ENCODE data around the gene DYSF.

The DYSF gene

DNA sequence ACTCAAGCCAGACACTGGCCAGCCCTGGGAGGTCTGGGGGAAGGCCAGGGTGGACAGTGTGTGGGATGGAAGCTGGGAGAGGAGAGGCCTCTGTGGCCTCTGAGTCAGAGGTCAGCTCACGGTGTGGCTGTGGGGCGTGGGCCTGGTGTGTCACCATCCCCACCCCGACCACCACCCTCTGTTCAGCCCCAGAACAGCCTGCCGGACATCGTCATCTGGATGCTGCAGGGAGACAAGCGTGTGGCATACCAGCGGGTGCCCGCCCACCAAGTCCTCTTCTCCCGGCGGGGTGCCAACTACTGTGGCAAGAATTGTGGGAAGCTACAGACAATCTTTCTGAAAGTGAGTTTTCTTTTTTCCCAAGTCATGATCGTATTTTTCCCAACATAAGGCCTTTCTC is 110.5 kb downstream of the DYSF start:
- no peak for DNase-seq (ENCODE audit: extremely low read depth in 1 of 2, low read depth in 1 of 2)

DNA sequence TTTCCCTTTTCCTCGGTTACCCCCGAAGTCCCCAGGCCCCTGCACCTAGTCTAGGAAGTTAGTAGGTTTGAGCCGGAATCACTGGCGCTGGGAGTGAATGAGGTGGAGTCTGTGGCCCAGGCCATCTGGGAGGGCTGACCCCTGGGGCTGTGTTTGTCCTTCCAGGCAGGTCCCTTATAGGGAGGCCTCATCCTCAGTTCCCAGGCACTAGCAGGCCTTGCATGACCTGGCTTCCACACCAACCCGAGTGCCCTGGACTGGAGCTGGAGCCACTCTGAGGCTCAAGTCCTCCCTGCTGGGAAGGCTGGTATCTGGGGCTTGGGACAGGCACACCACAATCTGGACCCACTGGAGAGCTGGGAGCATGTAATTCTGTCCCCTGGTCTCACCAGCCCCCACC is 111.0 kb downstream of the DYSF start:
- no peak for DNase-seq (ENCODE audit: extremely low read depth in 1 of 2, low read depth in 1 of 2)

DNA sequence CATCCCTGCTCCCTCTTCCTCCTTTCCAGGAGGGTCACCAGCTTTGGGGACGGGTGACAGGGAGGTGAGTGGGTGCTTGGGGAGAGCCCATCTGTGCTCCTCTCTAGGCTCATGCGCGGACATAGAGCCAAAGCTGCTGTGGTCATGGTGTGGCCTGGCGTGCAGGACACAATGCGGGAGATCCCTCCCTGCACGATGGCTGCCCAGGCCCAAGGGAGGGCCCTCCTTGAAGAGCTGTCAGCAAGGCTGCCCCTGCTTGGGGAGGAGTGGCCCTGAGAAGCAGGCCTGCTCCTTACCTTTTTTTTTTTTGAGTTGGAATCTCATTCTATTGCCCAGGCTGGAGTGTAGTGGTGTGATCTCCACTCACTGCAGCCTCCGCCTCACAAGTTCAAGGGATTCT is 111.4 kb downstream of the DYSF start:
- DNase-seq (ENCODE audit: extremely low read depth in 1 of 2, low read depth in 1 of 2): no peak

DNA sequence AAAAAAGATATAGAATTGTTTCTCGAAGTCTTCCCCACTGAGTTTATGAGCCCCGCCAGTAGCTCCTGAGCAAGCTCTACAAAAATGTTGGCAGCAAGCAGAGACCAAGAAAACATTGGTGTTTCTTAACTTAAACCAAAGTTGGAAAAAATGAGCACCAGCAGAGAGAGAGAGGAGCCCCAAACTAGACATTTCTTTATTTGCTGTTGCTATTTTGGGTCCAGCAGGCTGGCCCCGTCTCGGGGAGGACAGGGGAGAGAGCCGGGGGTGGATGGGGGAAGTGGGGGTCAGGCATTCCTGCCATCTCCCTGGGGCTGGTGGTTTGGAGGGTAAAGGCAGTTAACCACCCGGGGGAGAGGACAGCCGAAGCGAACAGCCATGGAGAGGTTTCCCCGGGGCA is 113.0 kb downstream of the DYSF start:
- no peak for DNase-seq (ENCODE audit: extremely low read depth in 1 of 2, low read depth in 1 of 2)

DNA sequence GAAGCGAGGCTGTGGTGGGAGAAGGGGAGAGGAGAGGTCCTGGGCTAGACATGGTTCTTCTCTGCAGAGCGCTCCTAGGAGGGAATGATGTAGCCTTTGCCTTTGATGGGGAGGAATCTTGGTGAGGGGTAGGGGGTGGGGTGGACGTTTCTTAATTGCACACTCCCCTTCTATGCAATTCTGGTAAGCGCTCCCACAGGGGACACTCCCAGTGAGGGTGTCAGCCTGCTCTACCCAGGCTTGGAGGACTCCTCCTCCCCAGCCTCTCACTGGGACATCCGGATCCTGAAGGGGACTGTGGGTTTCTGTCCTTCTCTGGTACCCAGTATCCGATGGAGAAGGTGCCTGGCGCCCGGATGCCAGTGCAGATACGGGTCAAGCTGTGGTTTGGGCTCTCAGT is 114.3 kb downstream of the DYSF start:
- no peak for DNase-seq (ENCODE audit: extremely low read depth in 1 of 2, low read depth in 1 of 2)

DNA sequence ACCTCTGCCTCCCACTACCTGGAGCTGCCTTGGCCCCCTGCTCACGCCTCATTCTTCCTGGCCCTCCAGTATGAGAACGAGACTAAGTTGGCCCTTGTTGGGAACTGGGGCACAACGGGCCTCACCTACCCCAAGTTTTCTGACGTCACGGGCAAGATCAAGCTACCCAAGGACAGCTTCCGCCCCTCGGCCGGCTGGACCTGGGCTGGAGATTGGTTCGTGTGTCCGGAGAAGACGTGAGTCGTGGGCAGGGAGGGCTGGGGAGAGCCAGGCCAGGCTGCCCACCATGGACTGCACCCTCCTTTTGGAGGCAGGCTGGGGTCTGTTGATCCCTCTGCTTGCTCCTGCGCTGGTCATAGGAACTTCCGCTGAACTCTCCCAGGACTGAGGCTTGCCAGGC is 114.7 kb downstream of the DYSF start:
- DNase-seq (ENCODE audit: extremely low read depth in 1 of 2, low read depth in 1 of 2): no peak

DNA sequence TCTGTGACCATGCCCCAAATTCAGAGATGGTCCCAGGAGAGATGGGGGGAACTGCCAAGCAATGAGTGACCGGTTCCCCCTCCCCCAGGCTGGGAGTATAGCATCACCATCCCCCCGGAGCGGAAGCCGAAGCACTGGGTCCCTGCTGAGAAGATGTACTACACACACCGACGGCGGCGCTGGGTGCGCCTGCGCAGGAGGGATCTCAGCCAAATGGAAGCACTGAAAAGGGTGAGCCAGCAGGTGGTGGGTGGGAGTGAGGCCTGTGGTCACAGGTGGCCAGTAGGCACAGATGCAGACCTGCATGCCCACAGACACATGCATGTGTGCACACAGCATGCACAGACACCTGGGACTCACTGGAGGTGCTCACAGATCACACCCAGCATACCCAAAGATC is 117.2 kb downstream of the DYSF start:
- DNase-seq (ENCODE audit: extremely low read depth in 1 of 2, low read depth in 1 of 2): no peak

DNA sequence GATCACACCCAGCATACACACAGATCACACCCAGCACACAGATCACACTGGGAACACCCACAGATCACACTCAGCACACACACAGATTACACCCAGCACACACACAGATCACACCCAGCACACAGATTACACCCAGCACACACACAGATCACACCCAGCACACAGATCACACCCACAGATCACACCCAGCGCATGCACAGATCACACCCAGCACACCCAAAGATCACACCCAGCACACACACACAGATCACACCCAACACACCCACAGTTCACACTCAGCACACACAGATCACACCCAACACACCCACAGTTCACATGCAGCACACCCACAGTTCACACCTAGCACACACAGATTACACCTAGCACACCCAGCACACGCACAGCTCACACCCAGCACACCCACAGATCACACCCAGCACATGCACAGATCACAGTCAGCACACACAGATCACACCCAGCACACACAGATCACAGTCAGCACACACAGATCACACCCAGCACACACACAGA is 117.6 kb downstream of the DYSF start:
- DNase-seq (ENCODE audit: extremely low read depth in 1 of 2, low read depth in 1 of 2): no peak

DNA sequence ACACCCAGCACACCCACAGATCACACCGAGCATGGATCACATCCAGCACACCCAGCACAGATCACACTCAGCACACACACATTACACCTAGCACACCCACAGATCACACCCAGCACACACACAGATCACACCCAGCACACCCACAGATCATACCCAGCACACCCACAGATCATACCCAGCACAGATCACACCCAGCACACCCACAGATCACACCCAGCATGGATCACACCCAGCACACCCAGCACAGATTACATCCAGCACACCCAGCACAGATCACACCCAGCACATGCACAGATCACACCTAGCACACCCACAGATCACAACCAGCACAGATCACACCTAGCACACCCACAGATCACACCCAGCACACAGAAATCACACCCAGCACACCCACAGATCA is 118.6 kb downstream of the DYSF start:
- DNase-seq (ENCODE audit: extremely low read depth in 1 of 2, low read depth in 1 of 2): no peak

DNA sequence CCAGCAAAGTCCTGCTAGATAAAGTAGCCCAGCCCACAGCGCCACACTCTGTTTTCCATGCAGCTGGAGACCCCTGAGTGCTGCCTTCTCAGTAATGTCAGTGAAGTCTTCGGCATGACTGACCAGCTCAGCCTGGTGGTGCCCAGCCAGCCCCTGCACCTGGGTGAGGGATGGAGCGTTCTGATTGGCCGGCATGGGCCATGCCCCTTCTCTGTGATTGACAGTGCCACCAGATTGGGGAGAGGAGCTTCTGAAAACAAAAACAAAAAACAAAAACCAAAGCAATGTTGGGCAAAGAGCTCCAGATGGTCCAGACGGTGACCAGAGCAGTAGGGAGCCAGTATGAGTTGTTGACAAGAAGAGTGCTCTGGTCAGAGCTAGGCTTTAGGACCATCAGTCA is 122.6 kb downstream of the DYSF start:
- no peak for DNase-seq (ENCODE audit: extremely low read depth in 1 of 2, low read depth in 1 of 2)

DNA sequence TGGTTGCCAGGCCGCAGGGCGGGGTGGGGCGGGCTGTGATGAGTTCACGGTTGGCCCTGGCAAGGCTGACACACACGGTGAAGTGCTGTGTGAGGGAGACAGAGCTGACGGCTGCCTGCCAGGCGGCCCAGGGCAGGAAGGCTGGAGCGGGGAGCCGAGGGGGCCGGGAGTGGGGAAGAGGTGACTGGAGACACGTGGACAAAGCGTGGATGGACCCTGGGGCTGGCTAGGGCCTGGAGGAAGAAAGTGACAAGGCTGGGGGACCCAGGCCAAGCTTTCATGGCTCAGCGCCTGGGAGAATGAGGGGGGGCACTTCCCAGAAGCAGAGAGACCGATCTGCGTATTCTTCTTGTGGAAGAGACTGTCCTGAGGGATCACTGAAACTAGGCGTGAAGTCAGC is 123.2 kb downstream of the DYSF start:
- DNase-seq (ENCODE audit: extremely low read depth in 1 of 2, low read depth in 1 of 2): no peak

DNA sequence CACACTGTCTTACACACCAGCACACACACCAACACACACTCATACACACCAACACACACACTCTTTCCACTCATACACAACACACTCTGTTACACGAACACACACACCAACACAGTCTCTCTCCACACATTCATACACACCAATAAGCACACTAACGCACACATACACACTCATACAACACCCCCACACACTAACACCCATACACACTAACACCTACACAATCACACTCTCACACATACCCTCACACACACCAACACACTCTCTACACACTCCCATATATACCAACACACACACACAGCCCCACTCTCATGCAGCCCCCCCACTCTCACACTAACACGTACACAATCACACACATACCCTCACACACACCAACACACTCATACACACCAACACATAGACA is 123.8 kb downstream of the DYSF start:
- DNase-seq (ENCODE audit: extremely low read depth in 1 of 2, low read depth in 1 of 2): no peak

DNA sequence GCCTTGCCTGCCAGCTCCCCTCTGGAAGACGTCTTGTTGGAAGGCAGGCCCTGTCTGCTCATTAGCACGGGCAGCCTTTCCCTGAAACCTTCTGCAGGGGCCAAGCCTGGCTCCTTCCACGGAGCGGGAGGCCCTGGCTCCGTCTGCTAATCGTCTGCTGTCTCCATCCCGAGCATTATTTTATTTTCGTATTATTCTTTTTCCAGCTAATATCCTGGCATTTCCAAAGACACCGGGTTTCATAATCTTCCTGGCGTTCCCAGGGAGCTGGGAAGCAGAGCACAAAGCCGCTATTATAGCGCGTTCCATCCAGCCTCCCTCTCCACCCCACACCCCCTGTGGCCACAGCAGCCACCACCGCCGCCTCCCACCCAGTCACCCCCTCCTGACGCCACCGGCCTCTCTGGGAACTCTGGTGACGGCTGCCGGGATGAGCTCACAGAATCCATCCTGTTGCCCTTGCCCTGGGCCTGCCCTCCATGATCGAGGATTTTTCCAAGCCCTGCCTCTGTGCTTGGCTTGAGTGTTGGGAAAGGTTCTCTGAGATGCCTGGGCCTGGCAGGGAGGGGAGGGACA is 125.5 kb downstream of the DYSF start:
- no peak for DNase-seq (ENCODE audit: extremely low read depth in 1 of 2, low read depth in 1 of 2)

DNA sequence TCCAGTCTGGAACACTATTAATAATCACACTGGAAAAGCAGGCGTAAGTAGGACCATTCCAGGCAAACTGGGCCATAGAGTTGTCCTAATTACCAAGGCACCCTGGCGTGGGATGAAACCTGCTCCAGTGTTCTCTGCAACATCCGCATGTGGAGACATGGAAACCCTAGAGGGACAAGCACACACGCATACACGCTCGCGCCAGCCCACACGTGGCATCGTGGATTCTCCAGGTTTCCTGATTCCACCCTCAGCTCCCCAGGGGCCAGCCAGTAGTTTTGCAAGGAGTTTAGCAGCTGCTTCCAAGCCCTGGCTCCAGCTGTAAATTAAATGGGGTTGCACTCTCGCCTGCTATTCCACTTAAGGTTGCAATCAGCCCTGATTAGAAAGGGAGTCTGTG is 127.7 kb downstream of the DYSF start:
- no peak for DNase-seq (ENCODE audit: extremely low read depth in 1 of 2, low read depth in 1 of 2)

DNA sequence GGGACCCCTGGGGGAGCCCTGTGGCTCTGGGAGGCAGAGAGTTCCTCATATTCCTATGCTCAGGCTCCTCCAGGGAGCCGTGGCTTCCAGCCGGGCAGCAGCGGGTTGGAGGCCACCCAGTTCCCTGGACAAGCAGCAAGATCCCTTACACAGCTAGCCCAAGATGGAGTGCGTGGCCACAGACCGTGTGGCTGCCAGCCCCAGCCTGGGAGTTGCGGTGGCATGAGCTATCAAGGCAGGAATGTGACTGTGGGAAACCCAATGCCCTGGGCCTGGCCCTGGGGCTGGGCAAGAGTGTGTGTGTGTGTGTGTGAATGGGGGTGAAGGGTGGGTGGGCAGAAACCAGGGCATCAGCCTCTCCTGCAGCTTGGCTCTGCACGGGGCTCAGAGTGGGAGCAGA is 130.5 kb downstream of the DYSF start:
- no peak for DNase-seq (ENCODE audit: extremely low read depth in 1 of 2, low read depth in 1 of 2)

DNA sequence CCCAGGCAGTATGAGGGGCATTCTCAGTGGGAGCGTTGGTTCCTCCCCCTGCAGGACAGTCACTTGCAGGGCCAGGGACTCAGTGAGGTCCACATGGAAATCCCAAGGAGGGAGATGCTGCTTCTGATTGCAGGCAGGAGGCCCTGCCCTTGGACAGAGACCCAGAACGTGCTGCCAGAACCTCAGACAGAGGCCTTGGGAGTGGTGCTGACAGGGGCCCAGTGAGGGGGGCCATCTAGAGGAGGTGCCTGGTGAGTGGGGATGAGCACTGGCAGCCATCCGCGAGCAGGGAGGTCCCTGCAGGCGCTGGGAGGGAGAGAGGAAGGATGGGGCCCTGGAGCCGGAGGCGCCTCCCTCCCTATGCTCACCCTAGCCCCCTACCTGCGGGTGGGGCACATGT is 133.1 kb downstream of the DYSF start:
- no peak for DNase-seq (ENCODE audit: extremely low read depth in 1 of 2, low read depth in 1 of 2)

DNA sequence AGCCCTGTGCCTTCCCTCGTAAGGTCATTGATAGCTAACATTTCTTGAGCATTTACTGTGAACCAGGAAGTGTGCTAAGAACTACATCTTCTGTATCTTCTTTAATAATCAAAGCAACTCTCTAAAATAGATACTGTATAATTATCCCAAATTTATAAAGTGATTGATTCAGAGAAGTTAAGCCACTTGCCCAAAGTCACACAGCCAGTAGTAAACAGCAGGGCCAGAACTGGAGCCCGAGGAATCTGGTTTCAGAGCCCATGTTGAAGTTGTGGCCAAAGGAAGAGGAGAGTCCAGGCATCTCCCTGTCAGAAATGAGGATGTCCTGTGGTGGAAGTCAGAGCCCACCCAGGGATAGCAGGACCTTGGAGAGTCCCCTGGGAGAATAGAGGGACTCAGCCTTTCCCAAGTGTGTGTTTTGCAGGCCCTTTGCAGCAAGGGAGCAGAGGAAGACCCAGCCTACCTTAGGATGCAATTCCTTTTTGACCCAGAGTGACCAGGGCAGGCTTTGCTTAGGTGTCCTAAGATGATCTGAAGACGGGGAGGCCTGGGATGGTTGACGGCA is 134.2 kb downstream of the DYSF start:
- no peak for DNase-seq (ENCODE audit: extremely low read depth in 1 of 2, low read depth in 1 of 2)

DNA sequence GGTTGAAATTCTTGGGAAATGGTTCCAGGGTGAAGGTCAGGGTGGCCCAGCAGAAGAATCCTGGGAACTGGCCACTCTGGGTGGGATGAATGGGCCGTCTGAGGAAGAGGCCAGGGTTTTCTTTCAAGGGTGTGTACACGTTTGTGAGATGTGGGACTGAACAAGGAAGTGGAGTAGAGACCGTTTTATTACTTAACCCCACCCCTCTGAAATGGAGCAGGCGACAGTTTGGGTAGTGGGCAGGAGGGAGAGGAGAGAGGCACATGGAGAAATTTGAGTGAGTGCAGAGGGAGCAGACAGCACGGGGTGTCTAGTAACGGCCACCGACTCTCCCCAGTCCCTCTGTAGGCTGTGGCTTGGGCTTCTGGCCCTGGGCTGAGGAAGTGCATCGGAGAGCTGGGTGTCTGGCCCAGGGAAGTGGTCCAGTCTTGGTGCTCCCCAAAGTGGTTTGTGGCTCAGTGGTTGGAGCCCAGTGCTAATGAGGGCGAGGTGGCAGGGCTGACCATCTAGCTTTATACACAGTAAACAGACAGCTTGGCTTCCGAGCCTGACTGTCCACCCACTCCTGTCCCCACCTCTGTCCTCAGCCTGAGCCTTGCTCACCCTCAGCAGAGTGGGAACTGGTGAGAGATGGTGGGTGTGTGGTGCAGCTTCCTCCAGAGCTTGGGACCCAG is 135.3 kb downstream of the DYSF start:
- DNase-seq (ENCODE audit: extremely low read depth in 1 of 2, low read depth in 1 of 2): no peak

DNA sequence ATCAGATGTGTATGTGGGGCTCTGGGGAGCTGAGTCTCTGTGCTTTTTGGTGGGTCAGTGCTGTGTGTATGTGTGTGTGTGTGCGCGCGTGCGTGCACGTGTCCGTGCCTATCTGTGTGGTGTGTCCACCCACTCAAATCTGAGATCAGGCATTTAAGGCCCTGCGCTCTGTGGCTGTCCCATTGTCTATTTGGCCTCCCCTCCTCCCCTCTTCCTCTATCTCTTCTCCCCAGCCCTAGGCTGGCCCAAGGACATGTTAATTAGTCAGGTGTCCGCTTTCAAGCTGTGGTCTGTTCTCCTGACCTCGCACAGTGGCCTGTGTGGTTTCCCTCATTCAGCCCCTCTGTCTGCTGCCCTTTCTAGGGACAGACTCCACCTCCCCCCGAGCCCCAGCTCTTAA is 136.4 kb downstream of the DYSF start:
- DNase-seq (ENCODE audit: extremely low read depth in 1 of 2, low read depth in 1 of 2): no peak

DNA sequence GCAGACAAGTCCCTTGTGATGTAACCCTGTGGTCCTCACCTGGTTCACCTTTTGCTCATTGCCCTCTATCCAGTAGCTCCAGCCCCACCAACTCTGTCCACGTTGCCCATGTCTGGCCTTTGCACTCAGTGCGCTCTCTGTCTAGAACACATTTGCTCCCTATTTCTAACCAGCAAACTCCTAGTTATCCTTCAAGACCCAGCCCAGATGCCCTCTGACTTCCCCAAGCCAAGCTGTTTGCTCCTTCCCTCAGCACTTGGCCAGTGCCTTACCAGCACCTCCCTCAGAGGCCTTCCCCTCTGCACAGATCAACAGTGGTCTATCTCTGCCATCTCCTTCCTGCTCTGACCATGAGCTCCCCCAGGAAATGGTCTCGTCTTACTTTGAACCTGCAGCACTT is 137.7 kb downstream of the DYSF start:
- no peak for DNase-seq (ENCODE audit: extremely low read depth in 1 of 2, low read depth in 1 of 2)

DNA sequence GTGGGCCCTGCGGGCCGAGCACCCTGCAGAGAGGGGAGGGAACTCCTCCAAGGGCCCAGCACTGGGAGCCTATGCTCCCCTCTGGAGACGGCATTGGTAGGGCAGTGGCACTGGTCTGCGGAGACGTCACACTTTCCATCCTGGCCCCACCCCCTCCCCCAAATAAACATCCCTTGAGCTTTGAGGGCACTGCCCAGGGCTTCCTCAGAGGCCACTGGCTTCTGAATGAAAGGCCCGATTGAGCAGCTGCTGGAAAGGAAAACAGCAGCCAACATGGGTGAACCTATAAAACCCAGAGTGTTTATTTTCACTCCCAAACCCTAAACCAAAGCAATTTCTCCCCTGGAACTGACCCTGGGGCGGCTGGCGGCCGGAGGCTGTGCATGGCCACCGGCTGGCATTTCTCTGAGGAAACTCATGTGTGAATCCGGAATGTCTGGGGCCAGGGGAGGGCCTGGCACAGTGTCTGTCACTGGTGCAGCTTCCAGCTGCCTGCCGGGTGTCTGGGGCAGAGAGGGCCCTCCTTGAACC is 138.9 kb downstream of the DYSF start:
- no peak for DNase-seq (ENCODE audit: extremely low read depth in 1 of 2, low read depth in 1 of 2)

DNA sequence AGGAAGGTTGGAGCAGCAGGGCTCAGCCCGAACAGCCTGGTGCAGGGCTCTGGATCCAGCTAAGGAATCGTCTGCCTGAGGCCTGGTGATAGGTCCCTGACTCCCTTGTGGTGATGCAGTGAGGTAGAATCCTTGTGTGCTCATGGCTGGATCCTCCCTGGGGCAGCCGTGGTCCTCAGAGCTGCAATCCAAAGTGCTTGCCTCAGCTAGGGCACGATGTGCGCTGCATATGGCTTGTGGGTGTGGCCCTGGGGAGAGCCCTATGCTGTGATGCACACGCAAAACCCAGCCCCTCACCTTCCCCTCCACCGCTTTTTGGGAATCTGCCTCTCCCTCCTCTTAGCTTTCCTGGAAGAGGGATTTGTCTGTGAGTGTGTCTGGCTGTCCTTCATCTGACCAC is 142.2 kb downstream of the DYSF start:
- no peak for DNase-seq (ENCODE audit: extremely low read depth in 1 of 2, low read depth in 1 of 2)

All from activated CD8-positive, alpha-beta memory T cell treated with anti-CD3 and anti-CD28 coated beads for 1 hour (primary cell).